Measurements from ENCODE around the gene ARMC2.

The ARMC2 gene

DNA sequence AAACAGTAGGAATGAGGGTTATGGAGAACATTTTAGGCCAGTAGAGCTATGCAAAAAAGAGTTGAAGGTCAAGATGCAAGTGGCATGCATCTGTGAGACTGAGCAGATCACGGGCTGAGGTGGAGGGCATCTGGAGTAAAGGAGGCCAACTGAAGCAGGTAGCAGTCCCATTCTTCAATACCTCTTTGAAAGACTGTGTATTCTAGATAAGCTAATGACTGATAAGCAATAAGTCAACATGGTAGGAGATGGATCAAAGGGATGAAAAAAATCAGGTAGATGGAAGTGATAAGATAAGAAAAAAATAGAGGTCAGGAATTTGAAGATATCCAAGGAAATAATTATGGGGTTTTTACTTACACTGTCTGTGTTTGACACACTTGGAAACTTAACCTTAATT is 55.6 kb downstream of the ARMC2 start:
- Histone ChIP-seq H3K27me3 (ENCODE audit: control insufficient read depth, insufficient read depth, low read length, poor library complexity, severe bottlenecking) (no peaks in the 10 kb centered on the region), H3K4me1 (ENCODE audit: control insufficient read depth, insufficient read depth, low read length) (peaks cover 8% of the 10 kb centered on the region), H3K27ac (ENCODE audit: insufficient read depth, low read depth, low read length, poor library complexity, severe bottlenecking) (no peak overlapping the region), H3K9me3 (ENCODE audit: control insufficient read depth, low read length) (no peaks in the 10 kb centered on the region), H3K4me3 (ENCODE audit: insufficient read depth, low read depth, low read length) (no peak overlapping the region), H3K36me3 (ENCODE audit: control insufficient read depth, insufficient read depth, low read length) (no peaks in the 10 kb centered on the region)
- whole genome bisulfite sequencing, 2 experiments = 84 to 96% methylated on average over 1 of the region's 1 CpG

DNA sequence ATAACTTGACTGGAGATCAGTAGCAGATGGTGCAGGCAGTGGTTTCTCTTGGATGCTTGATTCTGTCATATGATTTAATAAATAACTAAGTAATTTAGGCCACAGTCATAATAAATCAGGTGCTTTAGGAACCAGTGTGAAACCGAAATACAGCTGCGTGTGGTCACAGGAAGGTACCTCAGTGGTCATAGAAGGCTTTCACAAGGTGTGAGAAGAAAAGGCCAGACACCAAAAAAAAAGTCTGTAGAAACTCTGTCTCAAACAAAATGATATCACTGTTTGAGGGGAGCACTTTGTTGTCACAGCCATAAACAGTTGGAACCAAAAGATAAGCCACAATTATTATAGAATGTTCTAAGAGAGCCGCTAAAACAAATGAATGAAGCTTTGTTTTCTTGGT is 56.5 kb downstream of the ARMC2 start:
- H3K4me3 ChIP-seq (ENCODE audit: insufficient read depth, low read depth, low read length) = no peak overlapping the region
- no peak overlapping the region for H3K27ac ChIP-seq (ENCODE audit: insufficient read depth, low read depth, low read length, poor library complexity, severe bottlenecking)
- 94 to 97% methylated on average over 3 of the region's 3 CpGs for WGBS, 2 experiments
- no peaks in the 10 kb centered on the region for H3K36me3 ChIP-seq (ENCODE audit: control insufficient read depth, insufficient read depth, low read length)
- peaks cover 8% of the 10 kb centered on the region for H3K4me1 ChIP-seq (ENCODE audit: control insufficient read depth, insufficient read depth, low read length)
- H3K27me3 ChIP-seq (ENCODE audit: control insufficient read depth, insufficient read depth, low read length, poor library complexity, severe bottlenecking) = no peaks in the 10 kb centered on the region
- H3K9me3 ChIP-seq (ENCODE audit: control insufficient read depth, low read length) = no peaks in the 10 kb centered on the region

DNA sequence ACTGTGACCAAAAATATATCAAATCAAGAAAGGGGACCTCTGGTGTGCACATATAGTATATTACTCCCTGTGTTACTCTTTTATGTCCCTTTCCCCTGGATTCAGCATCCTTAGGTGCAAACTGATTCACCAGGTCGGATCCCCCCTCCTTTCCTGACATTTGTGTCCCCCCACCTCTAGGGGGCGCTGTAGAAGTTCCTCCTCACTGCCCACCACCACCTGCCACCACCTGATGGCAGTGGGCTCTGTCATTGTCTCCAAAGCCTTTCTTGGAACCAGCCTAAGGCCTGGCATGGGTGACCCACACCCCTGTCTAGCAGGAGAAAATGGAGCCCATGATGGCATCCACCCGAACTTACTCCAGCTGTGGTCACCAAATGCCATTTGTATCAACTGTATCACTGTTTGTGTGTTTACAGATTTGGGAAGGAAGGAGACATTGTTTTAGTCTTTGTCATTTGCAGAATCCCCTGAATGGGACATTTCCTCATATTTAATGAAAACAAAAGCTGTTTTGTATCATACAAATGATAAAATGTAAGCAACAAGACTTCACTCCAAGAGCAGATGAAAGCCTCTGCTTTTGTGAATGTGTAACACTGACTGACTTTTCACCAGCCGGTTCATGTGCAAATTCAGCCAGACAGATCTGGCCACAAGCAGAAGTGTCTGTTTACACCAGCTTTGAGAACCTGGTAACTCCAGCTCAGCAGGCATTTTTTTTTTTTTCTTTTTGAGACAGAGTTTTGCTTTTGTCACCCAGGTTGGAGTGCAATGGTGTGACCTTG is 66.2 kb downstream of the ARMC2 start:
- no peaks in the 10 kb centered on the region for H3K4me1 ChIP-seq (ENCODE audit: control insufficient read depth, insufficient read depth, low read length)
- no peaks in the 10 kb centered on the region for H3K36me3 ChIP-seq (ENCODE audit: control insufficient read depth, insufficient read depth, low read length)
- no peak overlapping the region for H3K27ac ChIP-seq (ENCODE audit: insufficient read depth, low read depth, low read length, poor library complexity, severe bottlenecking)
- H3K27me3 ChIP-seq (ENCODE audit: control insufficient read depth, insufficient read depth, low read length, poor library complexity, severe bottlenecking) = no peaks in the 10 kb centered on the region
- H3K9me3 ChIP-seq (ENCODE audit: control insufficient read depth, low read length) = no peaks in the 10 kb centered on the region
- no peak overlapping the region for H3K4me3 ChIP-seq (ENCODE audit: insufficient read depth, low read depth, low read length)
- 74 to 80% methylated on average over 4 of the region's 4 CpGs for WGBS, 2 experiments

DNA sequence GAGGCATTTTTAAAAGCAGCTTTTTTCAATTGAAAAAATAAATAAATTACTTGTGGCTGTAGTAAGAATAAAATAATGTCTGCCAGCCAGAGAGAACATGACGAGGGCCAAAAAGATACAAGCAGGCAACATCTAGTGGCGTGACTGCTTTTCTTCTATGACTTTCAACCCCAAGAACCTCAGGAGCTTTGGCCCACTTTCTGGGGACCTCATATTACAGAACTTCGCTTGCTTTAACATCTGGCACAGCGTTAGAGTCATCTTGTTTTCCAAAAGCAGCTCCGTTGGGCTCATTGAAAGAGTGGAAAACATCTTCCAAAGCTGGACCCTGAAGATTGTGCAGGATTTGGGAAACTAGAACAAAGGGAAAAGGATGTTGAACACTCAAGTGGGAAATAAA is 67.0 kb downstream of the ARMC2 start:
- 95 to 96% methylated on average over 5 of the region's 5 CpGs for WGBS, 2 experiments
- Histone ChIP-seq H3K27me3 (ENCODE audit: control insufficient read depth, insufficient read depth, low read length, poor library complexity, severe bottlenecking) (no peaks in the 10 kb centered on the region), H3K4me1 (ENCODE audit: control insufficient read depth, insufficient read depth, low read length) (no peaks in the 10 kb centered on the region), H3K27ac (ENCODE audit: insufficient read depth, low read depth, low read length, poor library complexity, severe bottlenecking) (no peak overlapping the region), H3K4me3 (ENCODE audit: insufficient read depth, low read depth, low read length) (no peak overlapping the region), H3K9me3 (ENCODE audit: control insufficient read depth, low read length) (no peaks in the 10 kb centered on the region), H3K36me3 (ENCODE audit: control insufficient read depth, insufficient read depth, low read length) (no peaks in the 10 kb centered on the region)

DNA sequence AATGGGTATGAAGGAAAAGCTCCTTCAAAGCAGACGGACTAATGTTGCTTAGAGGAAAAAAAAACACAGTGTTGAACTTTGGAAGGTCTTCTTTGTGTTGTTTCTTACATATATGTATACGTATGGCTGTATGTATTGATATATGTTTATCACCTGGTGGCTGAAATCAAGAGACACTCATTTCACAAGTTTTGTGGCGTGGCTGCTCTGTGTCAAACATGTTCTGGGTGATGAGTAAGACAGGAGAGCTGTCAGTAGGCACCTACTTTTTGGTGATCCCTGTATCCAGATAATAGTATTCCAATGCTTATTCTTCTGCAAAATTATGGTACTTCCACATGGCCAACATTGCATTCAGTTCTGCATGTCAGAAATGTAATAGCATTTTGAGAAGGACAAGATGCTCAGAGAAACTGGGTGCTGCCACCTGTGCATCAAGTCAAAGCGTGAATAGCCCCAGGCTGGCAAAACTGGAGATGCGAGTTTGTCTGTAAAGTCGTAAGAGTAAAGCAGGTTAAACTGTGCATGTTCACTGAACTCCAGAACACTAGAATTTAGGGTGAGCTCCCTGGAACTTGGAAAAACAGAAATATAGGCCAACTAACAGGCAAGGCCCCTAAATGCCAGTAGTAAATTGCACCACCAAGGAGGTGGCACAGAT is 67.9 kb downstream of the ARMC2 start:
- Histone ChIP-seq H3K27me3 (ENCODE audit: control insufficient read depth, insufficient read depth, low read length, poor library complexity, severe bottlenecking) (no peaks in the 10 kb centered on the region), H3K4me3 (ENCODE audit: insufficient read depth, low read depth, low read length) (no peak overlapping the region), H3K36me3 (ENCODE audit: control insufficient read depth, insufficient read depth, low read length) (no peaks in the 10 kb centered on the region), H3K4me1 (ENCODE audit: control insufficient read depth, insufficient read depth, low read length) (no peaks in the 10 kb centered on the region), H3K27ac (ENCODE audit: insufficient read depth, low read depth, low read length, poor library complexity, severe bottlenecking) (no peak overlapping the region), H3K9me3 (ENCODE audit: control insufficient read depth, low read length) (no peaks in the 10 kb centered on the region)
- 75 to 81% methylated on average over 6 of the region's 6 CpGs for WGBS, 2 experiments

DNA sequence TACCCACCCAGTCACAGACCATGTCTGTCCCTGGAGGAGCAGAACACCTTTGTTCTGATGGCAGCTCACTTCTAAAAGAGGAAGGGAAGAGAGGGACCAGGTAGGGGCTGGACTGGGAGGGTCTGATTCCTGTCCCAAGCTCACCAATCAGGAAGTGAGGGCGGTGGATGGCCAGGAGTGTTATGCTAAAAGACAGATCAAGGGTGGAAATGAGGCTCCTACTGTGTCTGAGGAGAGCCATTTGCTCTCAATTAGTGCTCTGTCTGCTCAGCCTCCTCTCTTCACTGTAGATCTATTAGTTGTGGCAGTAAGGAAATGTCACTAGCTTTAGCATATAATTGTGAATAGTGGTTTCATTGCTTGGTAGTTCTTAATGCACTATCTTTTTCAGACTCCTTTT is 72.5 kb downstream of the ARMC2 start:
- Histone ChIP-seq H3K36me3 (ENCODE audit: control insufficient read depth, insufficient read depth, low read length) (no peaks in the 10 kb centered on the region), H3K4me1 (ENCODE audit: control insufficient read depth, insufficient read depth, low read length) (no peaks in the 10 kb centered on the region), H3K27me3 (ENCODE audit: control insufficient read depth, insufficient read depth, low read length, poor library complexity, severe bottlenecking) (no peaks in the 10 kb centered on the region), H3K4me3 (ENCODE audit: insufficient read depth, low read depth, low read length) (no peak overlapping the region), H3K27ac (ENCODE audit: insufficient read depth, low read depth, low read length, poor library complexity, severe bottlenecking) (no peak overlapping the region), H3K9me3 (ENCODE audit: control insufficient read depth, low read length) (no peaks in the 10 kb centered on the region)
- WGBS, 2 experiments = 12 to 27% methylated on average over 1 of the region's 1 CpG

DNA sequence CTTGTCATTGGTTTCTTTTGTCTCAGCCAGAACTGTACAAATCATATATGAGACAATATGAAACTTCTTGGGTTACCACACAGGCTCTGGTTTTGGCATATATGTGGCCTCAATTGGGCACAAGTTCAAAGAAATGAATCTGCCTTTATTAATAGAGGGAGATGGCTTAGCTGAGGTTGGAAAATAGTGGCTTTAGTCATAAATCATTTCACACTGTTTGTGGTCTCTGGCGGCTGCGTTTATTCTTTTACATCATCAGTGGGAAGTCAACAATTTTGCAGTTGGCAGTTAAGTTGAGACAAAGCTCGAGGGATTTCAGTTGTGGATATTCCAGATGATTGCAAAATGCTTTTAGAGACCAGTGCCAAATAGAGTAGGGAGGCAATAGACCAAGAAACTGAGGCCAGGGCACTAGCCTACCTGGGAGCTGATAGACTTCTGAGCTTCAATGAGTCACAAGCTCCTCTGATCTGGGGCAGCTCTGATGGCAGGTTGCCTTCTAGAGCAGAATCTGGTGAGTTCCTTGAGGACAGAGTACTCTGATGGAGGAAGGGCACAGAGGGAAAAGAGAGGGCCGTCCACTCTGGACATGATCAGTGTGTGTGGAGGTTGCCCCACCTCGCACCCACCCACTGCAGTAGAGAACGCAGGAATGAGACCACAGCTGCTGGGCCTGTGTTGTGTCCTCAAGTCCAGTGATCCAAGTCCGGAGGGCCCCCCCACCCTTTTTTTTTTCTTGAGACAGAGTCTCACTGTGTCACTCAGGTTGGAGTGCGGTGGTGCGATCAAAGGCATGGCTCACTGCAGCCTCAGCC is 73.5 kb downstream of the ARMC2 start:
- H3K36me3 ChIP-seq (ENCODE audit: control insufficient read depth, insufficient read depth, low read length) = no peaks in the 10 kb centered on the region
- WGBS, 2 experiments = 93 to 96% methylated on average over 9 of the region's 9 CpGs
- H3K4me1 ChIP-seq (ENCODE audit: control insufficient read depth, insufficient read depth, low read length) = no peaks in the 10 kb centered on the region
- no peak overlapping the region for H3K4me3 ChIP-seq (ENCODE audit: insufficient read depth, low read depth, low read length)
- no peaks in the 10 kb centered on the region for H3K9me3 ChIP-seq (ENCODE audit: control insufficient read depth, low read length)
- H3K27me3 ChIP-seq (ENCODE audit: control insufficient read depth, insufficient read depth, low read length, poor library complexity, severe bottlenecking) = no peaks in the 10 kb centered on the region
- no peak overlapping the region for H3K27ac ChIP-seq (ENCODE audit: insufficient read depth, low read depth, low read length, poor library complexity, severe bottlenecking)

DNA sequence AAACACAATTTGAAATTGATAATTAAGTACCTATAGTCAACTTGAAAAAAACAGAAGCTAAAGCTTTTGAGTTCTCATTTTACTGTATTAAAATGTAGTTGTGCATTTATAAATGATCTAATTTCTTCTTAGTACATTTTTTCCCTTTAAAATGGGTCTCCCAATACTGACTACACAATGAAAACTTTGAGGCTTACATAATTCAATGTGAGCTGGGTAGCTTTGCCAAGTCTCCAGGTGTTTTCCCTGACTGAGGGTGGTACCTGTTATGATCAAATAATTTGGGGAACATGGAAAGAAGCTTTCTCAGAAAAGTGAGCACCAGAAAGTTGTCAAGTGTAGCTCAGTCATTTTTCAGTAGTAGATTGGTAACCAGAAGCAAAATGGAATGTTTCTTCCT is 74.3 kb downstream of the ARMC2 start:
- H3K9me3 ChIP-seq (ENCODE audit: control insufficient read depth, low read length) = no peaks in the 10 kb centered on the region
- H3K36me3 ChIP-seq (ENCODE audit: control insufficient read depth, insufficient read depth, low read length) = no peaks in the 10 kb centered on the region
- H3K4me1 ChIP-seq (ENCODE audit: control insufficient read depth, insufficient read depth, low read length) = no peaks in the 10 kb centered on the region
- no peak overlapping the region for H3K4me3 ChIP-seq (ENCODE audit: insufficient read depth, low read depth, low read length)
- no peaks in the 10 kb centered on the region for H3K27me3 ChIP-seq (ENCODE audit: control insufficient read depth, insufficient read depth, low read length, poor library complexity, severe bottlenecking)
- no peak overlapping the region for H3K27ac ChIP-seq (ENCODE audit: insufficient read depth, low read depth, low read length, poor library complexity, severe bottlenecking)

DNA sequence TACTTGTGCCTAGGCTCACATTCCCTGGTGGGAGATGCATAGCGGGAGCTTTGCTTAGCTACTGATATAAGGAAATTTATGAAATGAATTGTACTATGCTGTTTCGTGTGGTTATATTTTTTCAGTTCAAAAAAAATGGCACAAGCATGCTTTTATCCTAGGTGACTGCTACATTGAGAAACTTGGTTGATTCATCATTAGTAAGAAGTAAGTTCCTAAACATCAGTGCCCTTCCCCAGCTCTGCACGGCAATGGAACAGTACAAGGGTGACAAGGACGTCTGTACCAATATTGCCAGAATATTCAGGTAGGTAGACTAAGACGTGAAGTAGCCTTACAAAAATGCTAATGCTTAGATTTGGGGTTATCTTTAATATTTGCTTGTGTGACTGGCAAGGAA is 79.7 kb downstream of the ARMC2 start:
- Histone ChIP-seq H3K9me3 (ENCODE audit: control insufficient read depth, low read length) (no peaks in the 10 kb centered on the region), H3K36me3 (ENCODE audit: control insufficient read depth, insufficient read depth, low read length) (no peaks in the 10 kb centered on the region), H3K4me1 (ENCODE audit: control insufficient read depth, insufficient read depth, low read length) (no peaks in the 10 kb centered on the region), H3K27ac (ENCODE audit: insufficient read depth, low read depth, low read length, poor library complexity, severe bottlenecking) (no peak overlapping the region), H3K4me3 (ENCODE audit: insufficient read depth, low read depth, low read length) (no peak overlapping the region), H3K27me3 (ENCODE audit: control insufficient read depth, insufficient read depth, low read length, poor library complexity, severe bottlenecking) (no peaks in the 10 kb centered on the region)
- 91 to 93% methylated on average over 5 of the region's 5 CpGs for WGBS, 2 experiments

DNA sequence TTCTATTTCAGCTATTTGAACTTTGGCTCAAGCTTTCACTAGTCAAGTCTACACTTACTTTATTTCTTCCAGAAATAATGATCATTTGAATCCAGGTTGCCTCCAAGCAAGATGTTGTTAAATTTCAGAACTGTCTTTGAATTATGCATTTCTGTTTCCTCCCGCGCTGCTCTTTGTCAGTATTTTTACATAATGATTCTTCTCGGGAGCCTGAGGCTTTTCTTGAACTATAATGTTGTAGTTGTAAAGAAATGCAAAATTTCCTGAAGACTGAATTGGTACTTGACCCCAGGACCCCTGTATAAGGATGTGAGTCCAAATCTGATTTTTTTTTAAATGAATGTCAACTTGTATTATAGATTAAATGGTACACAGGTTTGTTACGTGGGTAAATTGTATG is 80.4 kb downstream of the ARMC2 start:
- Histone ChIP-seq H3K36me3 (ENCODE audit: control insufficient read depth, insufficient read depth, low read length) (no peaks in the 10 kb centered on the region), H3K27ac (ENCODE audit: insufficient read depth, low read depth, low read length, poor library complexity, severe bottlenecking) (no peak overlapping the region), H3K27me3 (ENCODE audit: control insufficient read depth, insufficient read depth, low read length, poor library complexity, severe bottlenecking) (no peaks in the 10 kb centered on the region), H3K4me3 (ENCODE audit: insufficient read depth, low read depth, low read length) (no peak overlapping the region), H3K4me1 (ENCODE audit: control insufficient read depth, insufficient read depth, low read length) (no peaks in the 10 kb centered on the region), H3K9me3 (ENCODE audit: control insufficient read depth, low read length) (no peaks in the 10 kb centered on the region)
- WGBS, 2 experiments = 63 to 66% methylated on average over 4 of the region's 4 CpGs
